22Rv1 (cell line): Measurements from ENCODE around the gene NUP153.

Source experiments
- ZFX ChIP-seq: fragments of 450-650 bp; IDR thresholded peaks from 2 replicates; pipeline ENCODE4 v1.6.1; 2017; ENCODE audit warnings: antibody characterized with exemption, borderline replicate concordance
- TF ChIP-seq, protein P1 (sequence below): fragments of 450-650 bp; IDR thresholded peaks from 2 replicates; pipeline ENCODE4 v1.5.1; 2017; ENCODE audit warnings: mild to moderate bottlenecking

DNA sequence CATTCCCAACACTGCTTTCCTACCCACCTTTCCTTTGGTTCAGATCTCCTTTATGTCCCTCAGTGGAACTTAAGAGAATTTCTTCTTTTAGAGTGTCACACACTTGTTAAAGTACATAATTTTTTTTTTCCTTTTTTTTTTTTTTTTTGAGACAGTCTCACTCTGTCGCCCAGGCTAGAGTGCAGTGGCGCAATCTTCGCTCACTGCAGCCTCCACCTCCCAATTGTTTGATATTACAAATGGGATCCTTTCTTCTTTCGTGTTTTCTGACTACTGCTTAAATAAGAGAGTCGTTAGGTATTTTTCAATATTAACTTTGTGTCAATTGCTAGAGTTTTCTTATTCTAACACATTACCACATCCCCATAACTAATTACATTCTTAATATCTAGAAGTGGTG is 29.1 kb downstream of the NUP153 start:
- TF ChIP-seq, protein P1, sequence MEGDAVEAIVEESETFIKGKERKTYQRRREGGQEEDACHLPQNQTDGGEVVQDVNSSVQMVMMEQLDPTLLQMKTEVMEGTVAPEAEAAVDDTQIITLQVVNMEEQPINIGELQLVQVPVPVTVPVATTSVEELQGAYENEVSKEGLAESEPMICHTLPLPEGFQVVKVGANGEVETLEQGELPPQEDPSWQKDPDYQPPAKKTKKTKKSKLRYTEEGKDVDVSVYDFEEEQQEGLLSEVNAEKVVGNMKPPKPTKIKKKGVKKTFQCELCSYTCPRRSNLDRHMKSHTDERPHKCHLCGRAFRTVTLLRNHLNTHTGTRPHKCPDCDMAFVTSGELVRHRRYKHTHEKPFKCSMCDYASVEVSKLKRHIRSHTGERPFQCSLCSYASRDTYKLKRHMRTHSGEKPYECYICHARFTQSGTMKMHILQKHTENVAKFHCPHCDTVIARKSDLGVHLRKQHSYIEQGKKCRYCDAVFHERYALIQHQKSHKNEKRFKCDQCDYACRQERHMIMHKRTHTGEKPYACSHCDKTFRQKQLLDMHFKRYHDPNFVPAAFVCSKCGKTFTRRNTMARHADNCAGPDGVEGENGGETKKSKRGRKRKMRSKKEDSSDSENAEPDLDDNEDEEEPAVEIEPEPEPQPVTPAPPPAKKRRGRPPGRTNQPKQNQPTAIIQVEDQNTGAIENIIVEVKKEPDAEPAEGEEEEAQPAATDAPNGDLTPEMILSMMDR: no peak
- no peak for TF ChIP-seq ZFX
